SK-N-SH (cell line): ENCODE measurements around the gene DBH.

Experiments
- CTCF ChIP-seq: fragments of 200-600 bp; sonication (generic); IDR thresholded peaks from 2 replicates; pipeline ENCODE4 v1.6.1; 2017; ENCODE audit warnings: antibody characterized with exemption, mild to moderate bottlenecking, moderate library complexity
- FOXJ3 ChIP-seq: sonication (generic); formaldehyde crosslinking; IDR thresholded peaks from 2 replicates; pipeline ENCODE4 v1.5.1; 2020; ENCODE audit warnings: mild to moderate bottlenecking, missing genetic modification reagents
- SIN3A ChIP-seq: IDR thresholded peaks from 2 replicates; pipeline ENCODE4 v1.6.1; 2012; ENCODE audit warnings: low read depth, mild to moderate bottlenecking, low read length, moderate library complexity, borderline replicate concordance
- YY1 ChIP-seq: IDR thresholded peaks from 2 replicates; pipeline ENCODE4 v1.4.0; 2012; ENCODE audit warnings: low read depth, mild to moderate bottlenecking
- TF ChIP-seq, protein P1 (sequence below): IDR thresholded peaks from 2 replicates; pipeline ENCODE4; 2012

DNA sequence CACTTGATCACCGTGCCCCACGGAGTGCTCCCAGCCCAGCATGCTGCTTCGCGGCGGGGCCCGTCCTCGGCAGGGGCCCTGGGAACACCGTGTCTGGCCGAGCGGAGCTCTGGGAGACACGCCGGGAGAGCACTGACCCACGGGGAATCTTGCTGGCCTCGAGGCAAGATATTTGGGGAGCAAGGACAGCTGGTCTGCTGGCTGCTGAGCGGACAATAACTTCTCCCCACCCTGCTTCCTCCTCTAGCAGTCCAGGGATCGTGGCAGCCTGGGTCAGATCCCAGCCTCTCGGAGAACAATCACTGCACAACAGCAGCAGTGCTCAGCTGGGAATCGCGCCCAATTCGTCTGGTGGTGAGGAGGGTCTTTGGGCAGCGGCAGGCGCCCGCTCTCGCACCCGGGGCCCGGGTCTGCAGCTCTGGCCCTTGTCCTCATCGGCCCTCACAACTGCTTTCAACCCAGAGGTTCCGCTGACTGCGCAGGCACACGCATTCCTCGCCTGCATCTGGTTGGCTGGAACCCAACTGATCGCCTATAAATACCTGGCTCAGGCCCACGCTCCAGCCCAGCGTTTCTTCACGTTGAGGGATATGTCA is 43.4 kb downstream of the DBH start:
- TF ChIP-seq YY1: no peak
- TF ChIP-seq, protein P1, sequence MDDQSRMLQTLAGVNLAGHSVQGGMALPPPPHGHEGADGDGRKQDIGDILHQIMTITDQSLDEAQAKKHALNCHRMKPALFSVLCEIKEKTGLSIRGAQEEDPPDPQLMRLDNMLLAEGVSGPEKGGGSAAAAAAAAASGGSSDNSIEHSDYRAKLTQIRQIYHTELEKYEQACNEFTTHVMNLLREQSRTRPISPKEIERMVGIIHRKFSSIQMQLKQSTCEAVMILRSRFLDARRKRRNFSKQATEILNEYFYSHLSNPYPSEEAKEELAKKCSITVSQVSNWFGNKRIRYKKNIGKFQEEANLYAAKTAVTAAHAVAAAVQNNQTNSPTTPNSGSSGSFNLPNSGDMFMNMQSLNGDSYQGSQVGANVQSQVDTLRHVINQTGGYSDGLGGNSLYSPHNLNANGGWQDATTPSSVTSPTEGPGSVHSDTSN: no peak
- no peak for TF ChIP-seq CTCF
- TF ChIP-seq SIN3A: no peak
- no peak for TF ChIP-seq FOXJ3
